K562 treated with DMSO at 1 percent for 24 hours (cell line): ENCODE results near the gene KRTAP10-4. TPM values are rescaled to one million over a fixed set of nuclear protein-coding genes. Genes with fewer than 3 reads are reported as not detected.

ENCODE experiments used
- total RNA-seq: library from RNA; unstranded; fragments of 300-600 nt; gene quantifications from 2 replicates; pipeline ENCODE4 v1.2.3, GENCODE V29; 2022; ENCODE audit warnings: low read depth; ENCODE audit not compliant: insufficient read depth

Gene KRTAP10-4, protein sequence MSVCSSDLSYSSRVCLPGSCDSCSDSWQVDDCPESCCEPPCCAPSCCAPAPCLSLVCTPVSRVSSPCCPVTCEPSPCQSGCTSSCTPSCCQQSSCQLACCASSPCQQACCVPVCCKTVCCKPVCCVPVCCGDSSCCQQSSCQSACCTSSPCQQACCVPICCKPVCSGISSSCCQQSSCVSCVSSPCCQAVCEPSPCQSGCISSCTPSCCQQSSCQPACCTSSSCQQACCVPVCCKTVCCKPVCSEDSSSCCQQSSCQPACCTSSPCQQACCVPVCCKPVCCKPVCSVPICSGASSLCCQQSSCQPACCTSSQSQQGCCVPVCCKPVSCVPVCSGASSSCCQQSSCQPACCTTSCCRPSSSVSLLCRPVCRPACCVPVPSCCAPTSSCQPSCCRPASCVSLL
- total RNA-seq, result not detected in 2 replicates

DNA sequence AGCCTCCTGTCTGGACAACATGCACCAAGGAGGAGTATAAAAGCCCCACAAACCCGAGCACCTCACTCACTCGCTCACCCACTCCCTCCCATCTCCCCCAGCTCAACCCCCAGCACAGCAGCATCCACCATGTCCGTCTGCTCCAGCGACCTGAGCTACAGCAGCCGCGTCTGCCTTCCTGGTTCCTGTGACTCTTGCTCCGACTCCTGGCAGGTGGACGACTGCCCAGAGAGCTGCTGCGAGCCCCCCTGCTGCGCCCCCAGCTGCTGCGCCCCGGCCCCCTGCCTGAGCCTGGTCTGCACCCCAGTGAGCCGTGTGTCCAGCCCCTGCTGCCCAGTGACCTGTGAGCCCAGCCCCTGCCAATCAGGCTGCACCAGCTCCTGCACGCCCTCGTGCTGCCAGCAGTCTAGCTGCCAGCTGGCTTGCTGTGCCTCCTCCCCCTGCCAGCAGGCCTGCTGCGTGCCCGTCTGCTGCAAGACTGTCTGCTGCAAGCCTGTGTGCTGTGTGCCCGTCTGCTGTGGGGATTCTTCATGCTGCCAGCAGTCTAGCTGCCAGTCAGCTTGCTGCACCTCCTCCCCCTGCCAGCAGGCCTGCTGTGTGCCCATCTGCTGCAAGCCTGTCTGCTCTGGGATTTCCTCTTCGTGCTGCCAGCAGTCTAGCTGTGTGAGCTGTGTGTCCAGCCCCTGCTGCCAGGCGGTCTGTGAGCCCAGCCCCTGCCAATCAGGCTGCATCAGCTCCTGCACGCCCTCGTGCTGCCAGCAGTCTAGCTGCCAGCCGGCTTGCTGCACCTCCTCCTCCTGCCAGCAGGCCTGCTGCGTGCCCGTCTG, at the start of gene KRTAP10-4:
Gene KRTAP10-4 (plus strand): TSS at position 100 of the 827 bp plus-strand sequence. CDS start 30 bp downstream, at position 130.

DNA sequence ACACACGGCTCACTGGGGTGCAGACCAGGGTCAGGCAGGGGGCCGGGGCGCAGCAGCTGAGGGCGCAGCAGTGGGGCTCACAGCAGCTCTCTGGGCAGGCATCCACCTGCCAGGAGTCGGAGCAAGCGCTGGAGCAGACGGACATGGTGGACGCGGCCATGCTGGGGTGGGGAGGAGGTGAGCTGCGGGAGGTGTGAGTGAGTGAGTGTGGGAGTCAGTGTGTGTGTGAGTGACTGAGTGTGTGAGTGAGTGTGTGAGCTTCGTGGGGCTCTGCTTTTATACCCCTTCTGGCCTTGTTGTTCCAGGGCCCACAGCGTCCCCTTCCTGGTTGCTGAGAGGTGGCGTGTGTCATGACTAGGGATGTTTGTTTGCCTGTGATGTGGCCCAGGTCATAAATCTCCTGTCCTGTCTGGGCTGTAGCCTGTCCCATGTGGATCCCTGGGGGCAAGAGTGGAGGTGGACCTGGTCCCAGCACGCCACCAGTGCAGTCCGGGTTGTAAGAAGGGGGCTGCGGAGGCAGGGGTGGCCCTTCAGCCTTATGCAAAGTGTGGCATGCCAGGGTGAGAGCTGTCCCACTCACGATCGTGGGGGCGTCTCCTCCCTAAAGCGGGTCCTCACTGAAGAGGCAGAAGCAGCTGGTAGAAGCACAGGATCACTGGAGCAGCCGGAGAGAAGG, 33.4 kb upstream of the KRTAP10-4 start, which contains the start of gene KRTAP10-1:
Gene KRTAP10-1 (minus strand): TSS at position 205 of the 676 bp plus-strand sequence. CDS start 45 bp downstream, at position 160.

DNA sequence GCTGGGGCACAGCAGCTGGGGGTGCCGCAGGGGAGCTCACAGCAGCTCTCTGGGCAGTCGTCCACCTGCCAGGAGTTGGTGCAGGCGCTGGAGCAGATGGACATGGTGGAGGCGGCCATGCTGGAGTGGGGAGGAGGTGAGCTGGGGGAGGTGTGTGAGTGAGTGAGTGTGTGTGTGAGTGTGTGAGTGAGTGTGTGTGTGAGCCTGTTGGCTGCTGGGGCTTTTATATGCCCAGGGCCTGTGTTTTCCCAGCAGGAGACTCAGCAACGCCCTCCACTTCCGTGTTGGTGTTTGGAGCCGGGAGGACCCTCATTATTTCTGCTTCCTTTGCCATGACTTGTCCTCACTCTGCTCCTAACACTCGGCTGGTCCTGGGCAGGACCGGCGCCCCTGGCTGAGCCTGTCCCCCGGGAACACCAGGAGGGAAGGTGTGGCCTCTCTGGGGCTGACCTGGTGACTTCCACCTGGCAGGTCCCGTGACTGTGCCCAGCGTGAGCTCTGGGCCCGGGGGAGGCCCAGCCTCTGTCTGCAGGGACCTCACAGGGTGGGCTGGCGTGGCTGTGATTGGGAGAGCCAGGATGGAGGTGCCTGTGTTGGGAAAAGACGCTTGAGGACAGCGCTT, 22.1 kb upstream of the KRTAP10-4 start, which contains the start of gene KRTAP10-2:
Gene KRTAP10-2 (minus strand): TSS at position 166 of the 622 bp plus-strand sequence. CDS start 47 bp downstream, at position 119.

DNA sequence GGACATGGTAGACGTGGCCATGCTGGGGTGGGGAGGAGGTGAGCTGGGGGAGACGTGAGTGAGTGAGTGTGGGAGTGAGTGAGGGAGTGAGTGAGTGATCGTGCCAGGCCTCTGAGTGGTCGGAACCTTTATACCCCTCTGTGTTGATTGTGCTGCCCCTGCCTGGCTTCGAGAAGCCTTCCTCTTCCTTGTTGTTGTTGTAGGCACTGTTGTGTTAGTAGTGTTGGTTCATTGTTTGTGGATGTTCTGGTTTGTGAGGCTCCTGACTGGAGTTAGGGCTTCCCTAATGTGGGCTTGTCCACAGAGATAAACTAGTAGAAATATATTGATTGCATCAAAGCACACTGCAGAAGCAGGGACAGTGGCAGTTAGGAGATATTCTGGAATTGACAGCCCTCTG, 14.8 kb upstream of the KRTAP10-4 start, which contains the start of gene KRTAP10-3:
Gene KRTAP10-3 (minus strand): TSS at position 101 of the 400 bp plus-strand sequence. CDS start 80 bp downstream, at position 21.

DNA sequence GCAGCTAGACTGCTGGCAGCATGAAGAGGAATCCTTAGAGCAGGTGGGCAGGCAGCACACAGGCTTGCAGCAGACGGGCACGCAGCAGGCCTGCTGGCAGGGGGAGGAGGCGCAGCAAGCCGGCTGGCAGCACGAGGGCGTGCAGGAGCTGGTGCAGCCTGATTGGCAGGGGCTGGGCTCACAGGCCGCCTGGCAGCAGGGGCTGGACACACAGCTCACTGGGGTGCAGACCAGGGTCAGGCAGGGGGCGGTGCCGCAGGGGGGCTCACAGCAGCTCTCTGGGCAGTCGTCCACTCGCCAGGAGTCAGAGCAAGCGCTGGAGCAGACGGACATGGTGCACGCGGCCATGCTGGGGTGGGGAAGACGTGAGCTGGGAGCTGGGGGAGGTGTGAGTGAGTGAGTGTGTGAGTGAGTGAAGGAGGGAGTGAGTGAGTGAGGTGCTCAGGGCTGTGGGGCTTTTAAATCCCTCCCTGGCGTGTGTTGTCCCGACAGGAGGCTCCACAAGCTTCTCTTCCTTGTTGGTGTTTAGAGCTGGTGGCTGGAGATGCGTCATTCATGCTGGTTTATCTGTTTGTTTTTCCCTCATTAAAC, 6.8 kb downstream of the KRTAP10-4 start, which contains the start of gene KRTAP10-5:
Gene KRTAP10-5 (minus strand): TSS at position 374 of the 591 bp plus-strand sequence. CDS start 26 bp downstream, at position 348.

DNA sequence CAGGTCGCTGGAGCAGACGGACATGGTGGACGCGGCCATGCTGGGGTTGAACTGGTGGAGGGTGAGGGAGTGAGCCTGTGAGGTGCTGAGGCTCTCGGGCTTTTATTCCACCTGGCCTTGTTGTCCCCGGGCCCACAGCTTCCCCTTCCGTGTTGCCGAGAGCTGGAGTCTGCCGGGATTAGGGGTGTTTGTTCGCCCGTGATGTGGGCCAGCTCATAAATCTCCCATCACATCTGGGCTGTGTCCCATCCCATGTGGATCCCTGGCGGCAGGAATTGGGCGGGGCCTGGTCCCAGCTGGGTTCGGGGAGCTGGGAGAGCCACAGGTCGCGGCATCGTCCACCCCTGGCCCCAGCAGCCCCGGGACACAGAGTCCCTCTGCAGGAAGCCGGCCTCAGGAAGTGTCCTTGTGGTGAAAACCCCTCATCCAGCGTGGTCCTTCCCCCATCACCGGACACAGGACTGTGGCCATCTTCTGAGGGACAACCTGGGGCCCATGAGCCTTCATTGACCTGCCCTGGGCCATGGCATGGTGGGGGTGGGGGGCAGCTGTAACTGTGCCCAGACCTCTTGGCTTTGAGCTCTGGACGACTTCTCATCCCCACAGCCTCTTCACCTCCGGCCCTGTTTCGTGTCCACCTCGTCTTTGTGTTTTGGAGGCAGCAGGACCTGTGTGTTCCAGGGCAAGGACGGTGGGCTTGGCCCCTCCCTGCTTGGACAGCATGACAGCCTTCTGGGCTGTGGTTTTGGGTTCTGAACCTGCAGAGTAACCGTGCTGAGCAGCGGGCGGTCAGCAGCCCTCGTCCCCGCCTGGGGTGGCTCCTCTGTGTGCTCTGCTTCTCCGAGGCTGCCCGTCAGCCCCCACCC, 19.1 kb downstream of the KRTAP10-4 start, which contains the start of gene KRTAP10-6:
Gene KRTAP10-6 (minus strand): TSS at position 60 of the 866 bp plus-strand sequence. CDS start 21 bp downstream, at position 39.

DNA sequence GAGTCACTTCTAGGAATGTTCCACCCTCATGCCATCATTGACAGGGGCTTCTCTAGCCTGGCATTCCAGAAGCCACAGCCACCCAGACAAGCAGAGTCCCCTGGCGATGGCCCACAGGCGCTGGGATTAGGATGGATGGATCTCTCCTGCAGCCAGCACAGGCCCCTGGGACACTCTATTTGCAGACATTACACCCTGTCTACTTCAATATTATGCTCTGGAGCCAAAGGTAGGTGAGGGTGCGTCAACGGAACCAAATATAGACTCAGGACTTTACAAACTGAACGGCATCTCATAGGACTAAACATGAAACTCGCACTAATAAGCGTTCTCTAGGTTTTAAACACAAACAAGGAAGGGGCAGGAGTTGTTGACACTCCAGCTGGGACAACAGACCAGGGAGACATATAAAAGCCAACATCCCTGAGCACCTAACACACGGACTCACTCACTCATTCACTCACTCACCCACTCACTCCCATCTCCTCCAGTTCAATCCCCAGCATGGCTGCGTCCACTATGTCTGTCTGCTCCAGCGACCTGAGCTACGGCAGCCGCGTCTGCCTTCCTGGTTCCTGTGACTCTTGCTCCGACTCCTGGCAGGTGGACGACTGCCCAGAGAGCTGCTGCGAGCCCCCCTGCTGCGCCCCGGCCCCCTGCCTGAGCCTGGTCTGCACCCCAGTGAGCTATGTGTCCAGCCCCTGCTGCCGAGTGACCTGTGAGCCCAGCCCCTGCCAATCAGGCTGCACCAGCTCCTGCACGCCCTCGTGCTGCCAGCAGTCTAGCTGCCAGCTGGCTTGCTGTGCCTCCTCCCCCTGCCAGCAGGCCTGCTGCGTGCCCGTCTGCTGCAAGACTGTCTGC, 26.8 kb downstream of the KRTAP10-4 start, which contains the start of gene KRTAP10-7:
Gene KRTAP10-7 (plus strand): TSS at position 480 of the 861 bp plus-strand sequence. CDS start 25 bp downstream, at position 505.

DNA sequence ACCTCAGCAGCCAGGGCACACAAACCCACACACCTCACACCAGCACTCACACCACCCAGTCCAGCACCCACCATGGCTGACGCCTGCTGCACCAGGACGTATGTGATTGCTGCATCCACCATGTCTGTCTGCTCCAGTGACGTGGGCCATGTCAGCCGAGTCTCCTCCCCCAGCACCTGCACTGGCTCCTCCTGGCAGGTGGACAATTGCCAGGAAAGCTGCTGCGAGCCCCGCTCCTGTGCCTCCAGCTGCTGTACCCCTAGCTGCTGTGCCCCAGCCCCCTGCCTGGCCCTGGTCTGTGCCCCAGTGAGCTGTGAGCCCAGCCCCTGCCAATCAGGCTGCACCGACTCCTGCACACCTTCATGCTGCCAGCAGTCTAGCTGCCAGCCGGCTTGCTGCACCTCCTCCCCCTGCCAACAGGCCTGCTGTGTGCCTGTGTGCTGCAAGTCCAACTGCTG, 38.5 kb downstream of the KRTAP10-4 start, which contains the start of gene KRTAP10-8:
Gene KRTAP10-8 (plus strand): TSS at position 51 of the 458 bp plus-strand sequence. CDS start 22 bp downstream, at position 73.

Other genes with a start within 250 kb of the KRTAP10-4 start
- 19.1 and 28.2 TPM in 2 replicates for gene CFAP410, start 234.3 kb upstream of the KRTAP10-4 start, total RNA-seq
- gene TRPM2, start 220.1 kb upstream of the KRTAP10-4 start, total RNA-seq, result 3.2 and 4.5 TPM in 2 replicates
- gene LRRC3, start 118.2 kb upstream of the KRTAP10-4 start, total RNA-seq, result 0.13 and 0.21 TPM in 2 replicates
- gene KRTAP10-1, start 33.5 kb upstream of the KRTAP10-4 start, total RNA-seq, result not detected in 2 replicates
- gene KRTAP10-2, start 22.2 kb upstream of the KRTAP10-4 start, total RNA-seq, result not detected in 2 replicates
- gene KRTAP10-3, start 14.9 kb upstream of the KRTAP10-4 start, total RNA-seq, result not detected in 2 replicates
- not detected in 2 replicates for gene KRTAP10-5, start 6.9 kb downstream of the KRTAP10-4 start, total RNA-seq
- not detected in 2 replicates for gene KRTAP10-6, start 18.8 kb downstream of the KRTAP10-4 start, total RNA-seq
- not detected in 2 replicates for gene KRTAP10-7, start 26.9 kb downstream of the KRTAP10-4 start, total RNA-seq
- gene KRTAP10-8, start 38.4 kb downstream of the KRTAP10-4 start, total RNA-seq, result not detected in 2 replicates
- not detected in 2 replicates for gene KRTAP10-9, start 53.4 kb downstream of the KRTAP10-4 start, total RNA-seq
- gene KRTAP10-10, start 63.6 kb downstream of the KRTAP10-4 start, total RNA-seq, result not detected in 2 replicates
- gene KRTAP10-11, start 72.7 kb downstream of the KRTAP10-4 start, total RNA-seq, result not detected in 2 replicates
- not detected in 2 replicates for gene KRTAP12-4, start 80.9 kb downstream of the KRTAP10-4 start, total RNA-seq
- not detected in 2 replicates for gene KRTAP12-3, start 84.2 kb downstream of the KRTAP10-4 start, total RNA-seq
- gene KRTAP12-2, start 93.2 kb downstream of the KRTAP10-4 start, total RNA-seq, result not detected in 2 replicates
- gene KRTAP12-1, start 108.4 kb downstream of the KRTAP10-4 start, total RNA-seq, result not detected in 2 replicates
- not detected in 2 replicates for gene KRTAP10-12, start 123.4 kb downstream of the KRTAP10-4 start, total RNA-seq
- 0.08 TPM in 1 of 2 replicates, not detected in the other for gene TSPEAR, start 137.8 kb downstream of the KRTAP10-4 start, total RNA-seq
- gene UBE2G2, start 228.1 kb downstream of the KRTAP10-4 start, total RNA-seq, result 67.6 and 76.4 TPM in 2 replicates
- gene SUMO3, start 244.3 kb downstream of the KRTAP10-4 start, total RNA-seq, result 76.7 and 81.9 TPM in 2 replicates